ENCODE data around the gene CORO1C. TPM values are rescaled to one million over a fixed set of nuclear protein-coding genes. Genes with fewer than 3 reads are reported as not detected.
"Not testable (repeated sequence)": the region's sequence is repeated elsewhere in the genome, so short reads cannot be mapped to it uniquely, and the experiment has no call there.

CORO1C gene
- polyA plus RNA-seq, 4 donors: 56.9 to 66.4 (median 59.4) TPM

DNA sequence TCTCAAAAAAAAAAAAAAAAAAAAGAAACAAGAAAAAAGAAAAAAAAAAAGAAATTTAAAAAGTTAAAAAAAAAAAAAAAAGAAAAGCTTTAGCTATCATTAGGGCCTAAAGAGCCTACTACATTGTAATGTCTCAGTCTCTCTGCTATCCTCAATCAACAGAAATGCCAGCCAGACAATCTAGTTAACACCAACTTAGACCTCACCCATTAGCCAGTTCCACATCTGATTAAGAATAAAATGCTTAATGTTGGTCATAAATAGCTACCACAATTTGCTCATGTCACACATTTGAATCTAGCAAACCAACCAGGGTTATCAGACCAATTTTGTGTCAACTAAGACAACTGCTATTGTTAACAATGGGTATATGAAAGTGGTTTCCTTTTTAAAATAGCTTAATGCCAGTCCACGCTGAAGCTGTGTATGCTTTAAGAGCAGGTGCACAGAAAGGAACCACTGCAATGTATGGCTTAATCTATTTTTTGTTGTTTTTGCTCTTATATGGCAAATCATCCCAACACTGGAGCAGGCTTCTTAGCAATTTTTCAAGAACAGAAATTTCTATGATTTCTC lies 52.1 kb downstream of the CORO1C start:
- DNase-seq (ENCODE audit: low read depth in 4 of 4, low spot score in 3 of 4): no peak

DNA sequence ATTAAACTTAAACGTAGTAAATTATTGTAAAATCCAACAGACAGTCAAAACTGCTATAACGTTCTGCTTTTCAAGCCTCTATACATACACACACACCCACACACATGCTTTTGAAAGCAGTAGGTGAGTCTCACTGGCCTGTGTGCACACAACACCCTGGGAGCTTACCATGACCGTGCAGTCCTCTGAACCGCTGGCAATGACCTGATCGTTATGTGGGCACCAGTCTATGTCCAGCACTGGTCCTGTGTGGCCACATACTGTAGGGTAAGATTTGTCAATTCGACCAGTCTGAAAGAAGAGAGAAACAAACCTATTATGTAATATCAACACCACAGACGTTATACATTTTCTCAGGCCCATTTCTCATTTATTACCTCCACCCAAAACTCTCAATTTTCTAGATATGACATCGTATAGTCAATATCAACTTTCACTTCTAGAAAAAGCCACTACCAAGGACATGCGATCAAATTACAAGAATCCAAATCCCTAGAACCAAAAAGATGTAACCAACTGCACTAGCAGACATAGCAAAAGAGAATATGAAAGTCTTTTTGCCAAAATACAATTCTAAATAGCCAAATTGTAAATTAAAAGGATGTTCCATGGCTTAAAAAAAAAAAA lies 53.1 kb downstream of the CORO1C start:
- no peak for DNase-seq (ENCODE audit: low read depth in 4 of 4, low spot score in 3 of 4)

DNA sequence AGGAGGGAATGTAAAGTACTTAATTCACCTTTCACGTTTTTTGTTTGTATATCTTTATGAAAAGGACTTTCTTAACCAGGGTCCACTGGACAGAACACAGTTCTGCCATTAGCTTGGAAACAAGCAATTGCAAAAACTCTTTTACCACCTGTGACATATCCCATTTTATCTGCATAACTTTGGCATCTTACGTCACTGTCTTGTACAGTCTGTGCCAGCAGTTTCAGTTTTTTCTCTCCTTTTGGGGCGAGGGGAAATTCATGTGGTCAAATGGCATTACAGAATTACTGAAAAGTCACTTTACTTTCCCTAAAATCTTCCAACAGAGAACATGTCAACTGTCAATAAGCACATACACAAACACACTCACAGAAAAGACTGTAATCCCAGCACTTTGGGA lies 53.9 kb downstream of the CORO1C start:
- DNase-seq (ENCODE audit: low read depth in 4 of 4, low spot score in 3 of 4): no peak

DNA sequence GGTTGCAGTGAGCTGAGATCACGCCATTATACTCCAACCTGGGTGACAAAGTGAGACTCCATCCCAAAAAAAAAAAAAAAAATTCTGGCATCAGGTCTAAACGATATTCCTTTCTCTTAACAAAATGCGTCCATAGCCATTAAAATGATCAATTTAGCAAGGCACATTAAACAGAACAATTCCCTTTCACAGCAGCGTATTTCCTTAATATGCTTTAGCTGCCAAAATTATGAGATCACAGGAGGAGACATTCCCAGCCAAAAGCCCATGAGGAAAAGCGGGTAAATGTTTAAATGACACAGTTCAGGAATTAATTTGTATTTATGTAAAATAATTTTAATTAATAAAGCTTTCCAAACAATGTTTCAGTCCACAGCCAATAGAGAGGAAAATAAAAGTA lies 54.6 kb downstream of the CORO1C start:
- no peak for DNase-seq (ENCODE audit: low read depth in 4 of 4, low spot score in 3 of 4)

DNA sequence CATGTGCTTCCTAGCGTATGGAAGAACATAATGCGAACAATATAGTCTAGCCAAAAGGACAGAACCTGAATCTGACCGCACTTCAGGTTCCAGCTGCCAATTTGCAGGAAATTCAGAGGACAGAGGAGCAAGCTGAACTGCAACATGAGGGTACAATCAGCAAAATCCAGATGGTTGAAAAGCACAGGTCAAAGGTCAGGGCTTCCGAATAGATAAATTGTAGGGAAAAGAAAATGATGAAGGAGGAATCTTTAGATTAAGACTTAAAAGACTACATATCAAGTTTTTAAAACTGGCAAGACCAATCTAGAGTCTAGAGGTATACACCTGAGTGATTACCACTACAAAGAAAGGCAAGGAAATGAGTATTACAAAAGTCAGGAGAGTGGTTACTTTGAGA lies 55.5 kb downstream of the CORO1C start:
- no peak for DNase-seq (ENCODE audit: low read depth in 4 of 4, low spot score in 3 of 4)

DNA sequence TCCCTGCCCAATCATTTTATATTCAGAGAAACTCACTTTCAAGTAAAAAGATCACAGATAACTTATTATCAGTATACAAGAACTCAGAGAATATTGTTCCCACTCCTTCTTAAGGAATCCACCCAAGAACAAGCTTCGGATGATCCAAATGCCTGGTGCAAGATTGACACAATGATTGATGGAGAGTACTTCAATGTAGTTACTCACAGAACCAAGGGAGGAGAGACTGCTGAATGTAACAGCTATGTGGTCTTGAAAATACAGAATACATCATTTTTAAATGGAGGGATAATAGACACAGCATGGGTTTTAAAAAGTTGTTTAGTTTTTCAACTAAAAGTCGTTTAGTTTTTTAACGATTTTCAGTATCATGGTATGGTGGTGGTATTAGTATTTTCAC lies 59.3 kb downstream of the CORO1C start:
- no peak for DNase-seq (ENCODE audit: low read depth in 4 of 4, low spot score in 3 of 4)

DNA sequence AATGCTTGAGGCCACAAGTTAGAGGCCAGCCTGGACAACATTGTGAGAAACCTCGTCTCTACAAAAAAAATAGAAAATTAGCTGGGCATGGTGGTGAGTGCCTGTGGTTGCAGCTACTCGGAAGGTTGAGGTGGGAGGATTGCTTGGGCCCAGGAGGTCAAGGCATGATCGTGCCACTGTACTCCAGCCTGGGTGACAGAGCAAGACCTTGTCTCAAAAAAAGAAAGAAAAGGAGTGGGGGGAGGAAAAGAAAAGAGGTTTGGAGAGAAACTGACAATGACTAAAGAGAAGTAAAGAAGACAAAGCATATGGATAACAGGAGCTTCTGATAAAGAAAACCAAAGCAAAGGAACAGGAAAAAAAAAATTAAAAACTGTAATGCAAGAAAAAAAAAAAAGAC lies 60.2 kb downstream of the CORO1C start:
- no peak for DNase-seq (ENCODE audit: low read depth in 4 of 4, low spot score in 3 of 4)

DNA sequence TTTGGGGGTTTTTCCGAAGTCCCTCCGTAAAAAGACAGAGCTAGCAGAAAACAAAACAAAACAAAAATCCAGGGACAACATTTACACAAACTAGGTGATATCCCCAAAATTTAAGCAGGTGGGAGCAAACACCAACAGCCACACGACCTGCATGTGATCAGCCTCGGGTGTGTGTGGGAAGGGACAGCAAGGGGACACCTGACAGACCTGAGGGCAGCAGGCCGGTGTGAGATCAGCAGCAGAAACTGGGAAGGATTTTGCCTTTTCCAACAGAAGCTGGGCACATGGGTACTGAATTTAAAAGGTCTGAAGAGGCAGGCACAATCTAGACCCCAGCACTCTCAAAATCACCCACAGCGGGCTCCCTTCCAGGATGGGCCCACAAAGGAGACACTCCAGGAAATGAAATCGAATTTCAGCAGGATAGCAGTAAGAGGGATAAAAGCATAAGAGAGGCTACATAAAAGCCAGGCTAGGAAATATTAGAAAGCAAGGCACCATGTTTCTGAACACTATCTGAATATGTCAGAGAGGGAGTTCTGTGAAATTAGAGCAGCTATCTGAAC lies 61.2 kb downstream of the CORO1C start:
- DNase-seq (ENCODE audit: low read depth in 4 of 4, low spot score in 3 of 4): no peak

DNA sequence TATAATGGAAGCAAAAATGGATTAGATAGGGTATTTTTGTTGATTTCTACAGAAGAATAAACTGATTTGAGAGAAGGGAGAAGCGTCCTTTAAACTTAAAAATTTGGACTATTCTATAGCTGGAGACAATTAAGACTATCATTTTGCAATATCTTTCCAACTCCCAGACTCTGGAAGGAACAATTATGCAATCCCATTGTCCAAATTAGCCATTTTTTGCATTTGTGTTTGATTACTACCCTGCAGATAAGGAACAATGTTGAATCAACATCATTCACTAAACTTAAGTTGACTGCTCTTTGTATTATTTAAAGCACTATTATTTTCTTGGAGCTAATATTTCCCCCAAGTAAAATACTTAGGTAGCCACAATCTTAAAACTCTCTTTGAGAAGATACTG lies 62.8 kb downstream of the CORO1C start:
- DNase-seq (ENCODE audit: low read depth in 4 of 4, low spot score in 3 of 4): no peak

DNA sequence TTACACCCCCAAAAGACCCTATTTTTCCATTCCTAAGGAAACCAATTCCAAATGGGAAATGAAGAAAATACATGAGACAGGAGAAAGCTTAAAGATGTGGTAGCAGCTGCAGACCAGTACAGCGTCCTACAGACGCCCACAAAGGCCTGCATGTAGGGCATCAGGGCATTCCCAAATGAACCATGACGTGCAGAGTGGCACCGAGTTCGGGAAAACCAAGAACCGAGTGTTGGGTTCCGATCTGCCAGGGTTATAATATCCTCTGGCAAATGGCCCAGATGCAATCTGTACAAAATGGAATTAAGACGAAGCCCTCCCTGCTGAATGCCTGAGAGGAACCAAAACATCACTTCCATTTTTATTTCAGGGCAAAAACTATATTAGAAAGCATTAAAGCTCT lies 63.3 kb downstream of the CORO1C start:
- no peak for DNase-seq (ENCODE audit: low read depth in 4 of 4, low spot score in 3 of 4)

DNA sequence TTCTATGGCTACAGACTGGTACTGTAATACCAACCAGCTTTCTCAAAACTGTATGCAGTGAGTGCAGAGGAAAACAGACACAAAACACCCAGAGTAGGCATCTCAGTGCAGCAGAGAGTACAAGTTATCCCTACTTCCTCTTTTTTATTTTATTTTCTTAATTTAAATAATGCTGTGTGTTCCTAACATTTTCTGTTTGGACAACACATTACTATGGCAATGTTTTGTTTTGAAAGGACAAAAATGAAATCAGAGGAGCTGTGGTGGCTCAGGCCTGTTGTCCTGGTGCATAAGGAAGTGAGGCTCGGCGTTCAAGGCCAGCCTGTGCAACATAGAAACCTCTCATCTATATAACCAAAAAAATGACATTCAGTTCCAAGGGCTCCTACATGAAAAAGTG lies 64.0 kb downstream of the CORO1C start:
- DNase-seq (ENCODE audit: low read depth in 4 of 4, low spot score in 3 of 4): no peak

DNA sequence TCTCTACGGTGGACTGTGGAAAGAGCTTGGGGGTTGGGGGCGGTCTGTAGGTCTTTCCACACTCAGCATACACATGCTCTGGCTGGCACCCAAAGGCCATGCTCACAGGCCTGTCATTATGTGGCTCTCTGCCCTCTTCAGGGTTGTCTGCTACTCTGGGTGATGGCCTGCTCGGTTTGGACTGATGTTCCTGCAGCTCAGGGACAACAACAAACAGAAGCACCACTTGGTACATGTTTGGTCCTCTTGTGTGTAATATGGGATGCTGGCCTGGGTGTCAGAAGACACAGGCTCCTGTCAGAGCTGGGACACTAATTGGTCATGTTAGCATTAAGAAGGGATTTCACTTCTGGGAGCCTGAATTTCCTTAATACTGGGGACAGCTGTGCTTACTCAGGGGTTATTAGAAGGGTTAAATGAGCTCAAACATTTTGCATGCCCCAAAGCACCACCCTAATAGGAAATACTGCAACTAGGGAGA lies 64.9 kb downstream of the CORO1C start:
- DNase-seq (ENCODE audit: low read depth in 4 of 4, low spot score in 3 of 4): no peak

DNA sequence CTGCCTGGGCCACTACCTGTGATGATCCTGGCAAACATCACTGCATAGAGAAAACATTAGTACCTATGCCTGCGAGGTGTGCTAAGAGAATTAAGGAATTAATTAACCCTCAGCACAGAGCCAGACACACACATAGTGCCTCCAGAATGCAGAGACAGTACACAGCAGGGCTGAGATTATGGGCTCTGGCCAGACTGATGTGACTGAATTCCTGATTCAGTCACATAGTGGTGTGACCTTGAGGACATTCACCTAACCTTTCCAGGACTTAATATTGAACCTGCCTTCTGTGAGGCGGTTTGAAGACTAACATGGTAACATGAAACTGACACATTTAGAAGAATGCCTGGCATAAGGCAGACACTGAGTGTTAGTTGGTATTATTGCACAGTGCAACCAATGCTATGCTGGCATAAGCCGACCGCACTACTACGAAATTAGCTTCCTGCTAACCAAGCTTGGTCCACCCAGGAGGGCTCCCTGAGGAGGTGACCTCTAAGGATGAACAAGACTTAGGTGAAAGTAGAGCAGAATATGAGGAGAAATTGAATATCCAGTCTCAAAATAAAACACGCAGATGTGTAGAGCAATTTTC lies 65.6 kb downstream of the CORO1C start:
- no peak for DNase-seq (ENCODE audit: low read depth in 4 of 4, low spot score in 3 of 4)

DNA sequence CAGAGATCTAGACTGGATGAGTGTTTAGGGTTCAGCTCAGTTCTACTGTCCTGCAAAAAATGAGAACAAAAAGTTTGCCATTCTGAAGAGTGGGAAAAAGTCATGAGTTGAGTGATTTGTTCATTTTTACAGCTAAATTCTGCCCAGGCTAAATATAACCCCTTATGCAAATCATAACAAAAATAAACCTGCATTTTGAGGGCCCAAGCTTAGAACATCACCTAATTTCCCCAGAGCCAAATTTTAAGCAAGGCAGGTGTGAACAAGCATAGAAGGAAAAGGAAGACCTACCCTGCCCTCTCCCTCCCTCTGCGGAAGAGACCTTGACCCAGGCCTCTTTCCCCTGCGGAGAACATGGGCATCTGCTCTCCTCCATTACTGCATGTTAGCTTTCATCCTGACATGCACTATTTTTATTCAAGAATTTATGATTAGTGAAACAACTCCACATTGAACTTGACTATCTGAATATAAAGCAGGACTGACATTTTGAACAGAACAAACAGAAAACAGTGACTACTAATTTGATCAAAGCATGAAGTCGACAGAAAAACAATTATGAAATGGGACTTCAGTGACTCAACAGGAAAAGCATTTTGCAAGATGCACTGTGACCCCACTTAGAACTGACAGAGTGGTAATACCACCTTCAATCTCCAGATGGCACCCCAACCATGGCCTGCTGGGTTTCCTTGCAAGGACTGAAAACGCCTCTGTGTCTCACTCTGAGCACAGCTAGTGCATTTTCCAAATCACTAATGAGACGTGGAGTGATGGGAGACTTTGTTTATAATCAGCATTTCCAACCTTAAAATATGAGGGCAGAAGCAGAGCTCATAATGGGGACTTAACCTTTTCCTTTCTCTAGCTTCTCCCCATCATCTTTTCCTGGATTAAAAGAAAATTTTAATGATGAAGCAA lies 66.7 kb downstream of the CORO1C start:
- peak; percentile 70 to 80 (median 76) for DNase-seq (ENCODE audit: low read depth in 4 of 4, low spot score in 3 of 4)

DNA sequence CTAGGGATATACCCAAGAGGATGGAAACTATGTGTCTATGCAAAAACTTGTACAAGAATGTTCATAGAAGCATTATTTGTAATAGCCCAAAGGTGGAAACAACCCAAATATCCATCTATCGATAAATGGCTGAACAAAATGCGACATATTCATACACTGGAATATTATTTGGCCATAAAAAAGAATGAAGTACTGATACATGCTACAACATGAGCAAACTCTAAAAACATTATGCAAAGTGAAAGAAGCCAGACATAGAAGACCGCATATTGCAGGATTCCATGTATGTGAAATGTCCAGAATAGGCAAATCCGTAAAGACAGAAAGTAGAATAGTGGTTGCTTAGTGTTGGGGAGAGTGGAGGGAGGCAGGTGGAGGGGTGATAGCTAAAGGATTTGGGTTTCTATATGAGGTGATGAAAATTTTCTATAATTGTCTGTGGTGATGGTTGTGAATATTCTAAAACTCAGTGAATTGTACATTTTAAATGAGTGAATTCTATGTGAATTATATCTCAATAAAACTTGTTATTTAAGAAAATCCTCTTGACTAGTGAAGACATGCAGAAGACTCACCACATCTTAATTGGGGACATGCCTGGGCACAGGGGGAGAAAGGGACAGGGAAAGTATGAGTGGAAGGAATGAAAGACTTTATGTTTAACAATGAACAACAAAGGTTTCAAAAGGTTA lies 67.8 kb downstream of the CORO1C start:
- DNase-seq (ENCODE audit: low read depth in 4 of 4, low spot score in 3 of 4): no peak

DNA sequence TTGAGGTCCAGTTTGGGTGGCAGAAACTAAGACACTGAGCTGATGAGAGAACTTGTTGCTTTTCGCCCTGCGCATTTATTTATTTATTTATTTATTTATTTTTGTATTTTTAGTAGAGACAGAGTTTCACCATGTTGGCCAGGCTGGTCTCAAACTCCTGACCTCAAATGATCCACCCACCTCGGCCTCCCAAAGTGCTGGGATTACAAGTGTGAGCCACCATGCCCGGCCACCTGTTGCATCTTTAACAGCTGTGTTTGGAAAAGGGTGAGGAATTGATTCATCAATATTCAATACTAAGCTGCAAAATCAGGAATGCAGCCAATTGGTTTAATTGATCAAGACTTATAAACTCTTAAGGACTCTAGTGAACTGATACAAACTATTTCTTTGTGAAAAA lies 73.2 kb downstream of the CORO1C start:
- DNase-seq (ENCODE audit: low read depth in 4 of 4, low spot score in 3 of 4): not testable (repeated sequence)

DNA sequence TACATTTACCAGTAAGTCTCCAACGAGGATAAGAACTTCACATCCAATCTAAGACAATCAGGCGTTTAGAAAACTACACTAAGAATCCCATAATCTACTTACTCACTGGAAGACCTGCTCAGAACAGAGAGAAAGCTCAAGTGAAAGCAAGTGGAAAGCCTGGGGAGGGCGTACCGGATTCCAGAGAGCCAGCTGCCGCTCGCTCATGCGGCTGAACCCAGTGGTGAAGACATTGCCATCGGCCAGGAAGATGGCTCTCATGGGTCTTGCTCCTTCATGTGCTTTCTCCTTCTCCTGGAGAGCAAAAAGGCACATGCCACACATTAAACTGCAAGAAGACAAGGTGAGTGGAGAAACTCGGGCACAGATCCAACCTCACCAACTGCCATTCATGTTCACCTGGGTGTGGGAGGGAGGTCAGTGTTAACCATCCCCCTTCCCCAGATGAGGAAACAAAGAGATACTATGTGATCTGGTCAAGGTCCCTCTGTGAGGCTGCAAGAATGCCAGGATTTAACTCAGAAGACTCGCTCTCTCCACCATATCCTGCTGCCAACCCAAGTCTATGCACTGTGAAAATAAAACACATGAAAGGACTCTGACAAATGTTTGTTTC lies 74.1 kb downstream of the CORO1C start:
- no peak for DNase-seq (ENCODE audit: low read depth in 4 of 4, low spot score in 3 of 4)

DNA sequence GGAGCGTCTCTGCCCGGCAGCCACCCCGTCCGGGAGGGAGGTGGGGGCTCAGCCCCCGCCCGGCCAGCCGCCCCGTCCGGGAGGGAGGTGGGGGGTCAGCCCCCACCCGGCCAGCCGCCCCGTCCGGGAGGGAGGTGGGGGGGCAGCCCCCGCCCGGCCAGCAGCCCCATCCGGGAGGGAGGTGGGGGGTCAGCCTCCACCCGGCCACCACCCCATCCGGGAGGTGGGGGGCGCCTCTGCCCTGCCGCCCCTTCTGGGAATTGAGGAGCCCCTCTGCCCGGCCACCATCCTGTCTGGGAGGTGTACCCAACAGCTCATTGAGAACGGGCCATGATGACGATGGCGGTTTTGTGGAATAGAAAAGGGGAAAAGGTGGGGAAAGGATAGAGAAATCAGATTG lies 75.1 kb downstream of the CORO1C start:
- DNase-seq (ENCODE audit: low read depth in 4 of 4, low spot score in 3 of 4): not testable (repeated sequence)

DNA sequence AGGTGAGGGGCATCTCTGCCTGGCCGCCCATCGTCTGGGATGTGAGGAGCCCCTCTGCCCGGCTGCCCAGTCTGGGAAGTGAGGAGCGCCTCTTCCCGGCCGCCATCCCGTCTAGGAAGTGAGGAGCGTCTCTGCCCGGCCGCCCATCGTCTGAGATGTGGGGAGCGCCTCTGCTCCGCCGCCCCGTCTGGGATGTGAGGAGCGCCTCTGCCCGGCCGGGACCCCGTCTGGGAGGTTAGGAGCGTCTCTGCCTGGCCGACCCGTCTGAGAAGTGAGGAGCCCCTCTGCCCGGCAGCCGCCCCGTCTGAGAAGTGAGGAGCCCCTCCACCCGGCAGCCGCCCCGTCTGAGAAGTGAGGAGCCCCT lies 75.5 kb downstream of the CORO1C start:
- DNase-seq (ENCODE audit: low read depth in 4 of 4, low spot score in 3 of 4): not testable (repeated sequence)

DNA sequence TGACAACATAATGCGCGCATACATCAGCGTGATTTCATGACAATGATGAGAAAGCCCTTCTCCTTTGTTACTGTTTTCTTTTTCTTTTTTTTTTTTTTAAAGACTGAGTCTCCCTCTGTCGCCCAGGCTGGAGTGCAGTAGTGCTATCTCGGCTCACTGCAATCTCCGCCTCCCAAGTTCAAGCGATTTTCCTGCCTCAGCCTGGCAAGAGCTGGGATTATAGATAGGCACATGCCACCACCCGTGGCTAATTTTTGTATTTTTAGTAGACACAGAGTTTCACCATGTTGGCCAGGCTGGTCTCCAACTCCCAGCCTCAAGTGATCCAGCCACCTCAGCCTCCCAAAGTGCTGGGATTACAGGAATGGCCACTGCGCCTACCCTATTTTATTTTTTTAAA lies 76.7 kb downstream of the CORO1C start:
- not testable (repeated sequence) for DNase-seq (ENCODE audit: low read depth in 4 of 4, low spot score in 3 of 4)
